Neural cell (in vitro differentiated cells): ENCODE results near the gene FAM53B. TPM values are rescaled to one million over a fixed set of nuclear protein-coding genes. Genes with fewer than 3 reads are reported as not detected.

Experiments used
- H2AFZ ChIP-seq: fragments of 200-600, 300-800 bp; sonication (generic), shearing (Covaris generic); 2 replicates; pipeline ENCODE4 v1.6.0; 2014; ENCODE audit warnings: low read depth, mild to moderate bottlenecking, antibody characterized with exemption, low read length, moderate library complexity
- H3F3A ChIP-seq: fragments of 200-600 bp; shearing (Covaris generic); 2 replicates; pipeline ENCODE4 v1.6.1; 2016; ENCODE audit warnings: mild to moderate bottlenecking, moderate library complexity, mixed read lengths, antibody characterized with exemption, low read length; ENCODE audit not compliant: insufficient read depth, poor library complexity, severe bottlenecking
- H3K27ac ChIP-seq: fragments of 200-600, 300-800 bp; sonication (generic), shearing (Covaris generic); 2 replicates; pipeline ENCODE4 v1.5.1; 2014; ENCODE audit warnings: mild to moderate bottlenecking, low read length, moderate library complexity
- H3K27me3 ChIP-seq: fragments of 300-800, 200-600 bp; sonication (generic), shearing (Covaris generic); 2 replicates; pipeline ENCODE4 v1.6.0; 2014; ENCODE audit warnings: mild to moderate bottlenecking, low read depth, low read length, moderate library complexity; ENCODE audit not compliant: insufficient read depth
- H3K36me3 ChIP-seq: fragments of 300-800, 200-600 bp; sonication (generic), shearing (Covaris generic); 2 replicates; pipeline ENCODE4 v1.5.1; 2014; ENCODE audit warnings: mild to moderate bottlenecking, antibody characterized with exemption, low read length, moderate library complexity; ENCODE audit not compliant: insufficient read depth
- H3K4me2 ChIP-seq: fragments of 300-800, 200-600 bp; sonication (generic), shearing (Covaris generic); 2 replicates; pipeline ENCODE4 v1.6.0; 2014; ENCODE audit warnings: mild to moderate bottlenecking, low read length
- H3K4me3 ChIP-seq: fragments of 300-800, 200-600 bp; sonication (generic), shearing (Covaris generic); 2 replicates; pipeline ENCODE4 v1.5.1; 2014; ENCODE audit warnings: mild to moderate bottlenecking, low read length, moderate library complexity
- H3K79me2 ChIP-seq: fragments of 200-600 bp; shearing (Covaris generic); replicated peaks from 2 replicates; pipeline ENCODE4 v1.6.0; 2014; ENCODE audit warnings: mild to moderate bottlenecking, low read length, moderate library complexity; ENCODE audit not compliant: insufficient read depth
- H3K9ac ChIP-seq: fragments of 300-800, 200-600 bp; sonication (generic), shearing (Covaris generic); 2 replicates; pipeline ENCODE4 v1.6.1; 2016; ENCODE audit warnings: mild to moderate bottlenecking, low read length, mixed read lengths
- H3K9me2 ChIP-seq: fragments of 200-600 bp; shearing (Covaris generic); 2 replicates; pipeline ENCODE4 v1.6.1; 2016; ENCODE audit warnings: mild to moderate bottlenecking, low read length, mixed read lengths; ENCODE audit not compliant: insufficient read depth
- H3K9me3 ChIP-seq: fragments of 200-600, 300-800 bp; sonication (generic), shearing (Covaris generic); 2 replicates; pipeline ENCODE4 v1.6.1; 2016; ENCODE audit warnings: mild to moderate bottlenecking, mixed run types, low read length, moderate library complexity, mixed read lengths
- H4K20me1 ChIP-seq: fragments of 200-600 bp; shearing (Covaris generic); 2 replicates; pipeline ENCODE4 v1.6.1; 2016; ENCODE audit warnings: mild to moderate bottlenecking, mixed run types; ENCODE audit not compliant: insufficient read depth
- CTCF ChIP-seq: fragments of 450-650 bp; IDR thresholded peaks from 2 replicates; pipeline ENCODE4 v1.5.1; 2014; ENCODE audit warnings: antibody characterized with exemption, mild to moderate bottlenecking, moderate library complexity; ENCODE audit not compliant: poor library complexity, severe bottlenecking
- EP300 ChIP-seq: fragments of 450-650 bp; conservative IDR thresholded peaks from 2 replicates; pipeline ENCODE4 v1.6.1; 2014; ENCODE audit warnings: antibody characterized with exemption, mild to moderate bottlenecking, moderate library complexity; ENCODE audit not compliant: poor library complexity, severe bottlenecking
- EZH2 ChIP-seq: fragments of 200-600, 300-800 bp; shearing (Covaris generic), sonication (generic); IDR thresholded peaks from 2 replicates; pipeline ENCODE4 v1.6.1; 2014; ENCODE audit warnings: antibody characterized with exemption, low read length, borderline replicate concordance, mild to moderate bottlenecking; ENCODE audit not compliant: insufficient read depth, poor library complexity, severe bottlenecking
- MXI1 ChIP-seq: fragments of 450-650 bp; conservative IDR thresholded peaks from 2 replicates; pipeline ENCODE4 v1.6.1; 2014; ENCODE audit warnings: antibody characterized with exemption, mild to moderate bottlenecking; ENCODE audit not compliant: poor library complexity, severe bottlenecking
- POLR2AphosphoS5 ChIP-seq: IDR thresholded peaks from 2 replicates; pipeline ENCODE4 v1.6.1; 2012
- RAD21 ChIP-seq: fragments of 450-650 bp; conservative IDR thresholded peaks from 2 replicates; pipeline ENCODE4 v1.6.1; 2014; ENCODE audit warnings: antibody characterized with exemption, mild to moderate bottlenecking, moderate library complexity
- SMC3 ChIP-seq: fragments of 450-650 bp; conservative IDR thresholded peaks from 2 replicates; pipeline ENCODE4 v1.6.1; 2014; ENCODE audit warnings: antibody characterized with exemption, mild to moderate bottlenecking, moderate library complexity; ENCODE audit not compliant: poor library complexity
- TAF1 ChIP-seq: IDR thresholded peaks from 2 replicates; pipeline ENCODE4 v1.6.1; 2012; ENCODE audit warnings: low read depth
- polyA plus RNA-seq: library from polyadenylated mRNA; depleted of rRNA; stranded (reverse); fragments of >200 nt; gene quantifications from 2 replicates; pipeline ENCODE4 v1.2.3, GENCODE V29; 2014
- TF ChIP-seq, protein P1 (sequence below): IDR thresholded peaks from 2 replicates; pipeline ENCODE4 v1.6.1; 2012; ENCODE audit warnings: borderline replicate concordance

FAM53B gene
- polyA plus RNA-seq, 1 donor from 2014 or later: 21.8 TPM

- H3K9ac ChIP-seq: no peak overlapping the region
- H4K20me1 ChIP-seq: no peaks in the 10 kb centered on the region
- no peaks in the 10 kb centered on the region for H3K27me3 ChIP-seq
- H3K9me2 ChIP-seq: no peaks in the 10 kb centered on the region
- H3K9me3 ChIP-seq: no peaks in the 10 kb centered on the region
- H3F3A ChIP-seq: no peaks in the 10 kb centered on the region
- TF ChIP-seq, protein P1, sequence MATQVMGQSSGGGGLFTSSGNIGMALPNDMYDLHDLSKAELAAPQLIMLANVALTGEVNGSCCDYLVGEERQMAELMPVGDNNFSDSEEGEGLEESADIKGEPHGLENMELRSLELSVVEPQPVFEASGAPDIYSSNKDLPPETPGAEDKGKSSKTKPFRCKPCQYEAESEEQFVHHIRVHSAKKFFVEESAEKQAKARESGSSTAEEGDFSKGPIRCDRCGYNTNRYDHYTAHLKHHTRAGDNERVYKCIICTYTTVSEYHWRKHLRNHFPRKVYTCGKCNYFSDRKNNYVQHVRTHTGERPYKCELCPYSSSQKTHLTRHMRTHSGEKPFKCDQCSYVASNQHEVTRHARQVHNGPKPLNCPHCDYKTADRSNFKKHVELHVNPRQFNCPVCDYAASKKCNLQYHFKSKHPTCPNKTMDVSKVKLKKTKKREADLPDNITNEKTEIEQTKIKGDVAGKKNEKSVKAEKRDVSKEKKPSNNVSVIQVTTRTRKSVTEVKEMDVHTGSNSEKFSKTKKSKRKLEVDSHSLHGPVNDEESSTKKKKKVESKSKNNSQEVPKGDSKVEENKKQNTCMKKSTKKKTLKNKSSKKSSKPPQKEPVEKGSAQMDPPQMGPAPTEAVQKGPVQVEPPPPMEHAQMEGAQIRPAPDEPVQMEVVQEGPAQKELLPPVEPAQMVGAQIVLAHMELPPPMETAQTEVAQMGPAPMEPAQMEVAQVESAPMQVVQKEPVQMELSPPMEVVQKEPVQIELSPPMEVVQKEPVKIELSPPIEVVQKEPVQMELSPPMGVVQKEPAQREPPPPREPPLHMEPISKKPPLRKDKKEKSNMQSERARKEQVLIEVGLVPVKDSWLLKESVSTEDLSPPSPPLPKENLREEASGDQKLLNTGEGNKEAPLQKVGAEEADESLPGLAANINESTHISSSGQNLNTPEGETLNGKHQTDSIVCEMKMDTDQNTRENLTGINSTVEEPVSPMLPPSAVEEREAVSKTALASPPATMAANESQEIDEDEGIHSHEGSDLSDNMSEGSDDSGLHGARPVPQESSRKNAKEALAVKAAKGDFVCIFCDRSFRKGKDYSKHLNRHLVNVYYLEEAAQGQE: no peak
- no peak for TF ChIP-seq SMC3
- H2AFZ ChIP-seq: no peak overlapping the region
- H3K36me3 ChIP-seq: peaks cover 4% of the 10 kb centered on the region
- H3K4me2 ChIP-seq: no peak overlapping the region
- no peak overlapping the region for H3K27ac ChIP-seq
- H3K79me2 ChIP-seq: no peaks in the 10 kb centered on the region
- no peak overlapping the region for H3K4me3 ChIP-seq
Measured at GRCh38 chr10:124701038-124701365, 43.2 kb downstream of the FAM53B start.

- H3K27ac ChIP-seq: no peak overlapping the region
Measured at GRCh38 chr10:124700293-124701037, 43.7 kb downstream of the FAM53B start.

More at GRCh38 chr10:124700293-124701037, 43.7 kb downstream of the FAM53B start:
- H3K27me3 ChIP-seq: no peaks in the 10 kb centered on the region
- no peaks in the 10 kb centered on the region for H3K9me2 ChIP-seq
- H3K9ac ChIP-seq: no peak overlapping the region
- no peak overlapping the region for H3K4me2 ChIP-seq
- H3F3A ChIP-seq: no peaks in the 10 kb centered on the region
- no peaks in the 10 kb centered on the region for H3K79me2 ChIP-seq
- H3K36me3 ChIP-seq: peaks cover under 1% of the 10 kb centered on the region
- H2AFZ ChIP-seq: no peak overlapping the region
- H4K20me1 ChIP-seq: no peaks in the 10 kb centered on the region
- H3K4me3 ChIP-seq: no peak overlapping the region
- H3K9me3 ChIP-seq: no peaks in the 10 kb centered on the region
- TF ChIP-seq POLR2AphosphoS5 (no peak), EP300 (no peak), TAF1 (no peak), SMC3 (no peak), CTCF (no peak), RAD21 (no peak), MXI1 (no peak), EZH2 (no peak)
- TF ChIP-seq, protein P1: no peak
